Trophoblast cell (in vitro differentiated cells and primary cell): Measurements from ENCODE around the gene WDFY3.
"Not testable (repeated sequence)": the region's sequence is repeated elsewhere in the genome, so short reads cannot be mapped to it uniquely, and the experiment has no call there.

Experiments used
- DNase-seq, 2 donors: peaks; one replicate each; pipeline ENCODE4 v3.0.0-alpha.2; 2016
- H2AFZ ChIP-seq: 2 replicates; pipeline ENCODE4 v1.6.1; 2013; ENCODE audit warnings: low read length, moderate library complexity, mild to moderate bottlenecking; ENCODE audit not compliant: insufficient read depth, poor library complexity
- H2AK5ac ChIP-seq: 2 replicates; pipeline ENCODE4 v1.6.1; 2013; ENCODE audit warnings: mild to moderate bottlenecking, low read length
- H2BK120ac ChIP-seq: 2 replicates; pipeline ENCODE4 v1.6.1; 2013; ENCODE audit warnings: low read length, mild to moderate bottlenecking, moderate library complexity; ENCODE audit not compliant: insufficient read depth, poor library complexity
- H2BK12ac ChIP-seq: 2 replicates; pipeline ENCODE4 v1.6.1; 2013; ENCODE audit warnings: mild to moderate bottlenecking, low read length, moderate library complexity
- H2BK5ac ChIP-seq: 2 replicates; pipeline ENCODE4 v1.6.1; 2013; ENCODE audit warnings: low read length, low read depth, moderate library complexity, mild to moderate bottlenecking; ENCODE audit not compliant: poor library complexity
- H3K14ac ChIP-seq: 2 replicates; pipeline ENCODE4 v1.6.1; 2013; ENCODE audit warnings: mild to moderate bottlenecking, low read length
- H3K18ac ChIP-seq: 2 replicates; pipeline ENCODE4 v1.6.1; 2013; ENCODE audit warnings: mild to moderate bottlenecking, low read length
- H3K23ac ChIP-seq: 2 replicates; pipeline ENCODE4 v1.6.1; 2013; ENCODE audit warnings: low read length
- H3K27ac ChIP-seq: 2 replicates; pipeline ENCODE4 v1.5.1; 2013; ENCODE audit warnings: low read depth, mild to moderate bottlenecking, inconsistent platforms, low read length, moderate library complexity
- H3K27me3 ChIP-seq: 2 replicates; pipeline ENCODE4 v1.6.1; 2013; ENCODE audit warnings: inconsistent platforms, mild to moderate bottlenecking, low read length, moderate library complexity; ENCODE audit not compliant: insufficient read depth
- H3K36me3 ChIP-seq, 2 experiments: 1 replicate in 1 of 2; 2 replicates in 1 of 2; pipeline ENCODE4 v1.6.1; 2013; ENCODE audit warnings: low read length in 2 of 2, mild to moderate bottlenecking in 2 of 2, moderate library complexity in 1 of 2; ENCODE audit not compliant: insufficient read depth in 2 of 2, control insufficient read depth in 1 of 2
- H3K4ac ChIP-seq: 2 replicates; pipeline ENCODE4 v1.6.1; 2013; ENCODE audit warnings: low read depth, mild to moderate bottlenecking, low read length, moderate library complexity
- H3K4me1 ChIP-seq, 2 experiments: 1 replicate in 1 of 2; 2 replicates in 1 of 2; pipeline ENCODE4 v1.6.1; 2013; ENCODE audit warnings: low read length in 2 of 2, mild to moderate bottlenecking in 2 of 2, moderate library complexity in 1 of 2; ENCODE audit not compliant: insufficient read depth in 2 of 2, control insufficient read depth in 1 of 2
- H3K4me2 ChIP-seq: 2 replicates; pipeline ENCODE4 v1.6.1; 2013; ENCODE audit warnings: inconsistent platforms, mild to moderate bottlenecking, low read length, moderate library complexity
- H3K4me3 ChIP-seq: 2 replicates; pipeline ENCODE4 v1.5.1; 2013; ENCODE audit warnings: mild to moderate bottlenecking, low read depth, low read length, inconsistent platforms
- H3K79me1 ChIP-seq: one replicate; pipeline ENCODE4 v1.6.1; 2013; ENCODE audit warnings: low read length
- H3K79me2 ChIP-seq: 2 replicates; pipeline ENCODE4 v1.6.1; 2013; ENCODE audit warnings: low read length, mild to moderate bottlenecking; ENCODE audit not compliant: control insufficient read depth, insufficient read depth, poor library complexity
- H3K9ac ChIP-seq: 2 replicates; pipeline ENCODE4 v1.6.1; 2013; ENCODE audit warnings: mild to moderate bottlenecking, low read length
- H3K9me3 ChIP-seq: 2 replicates; pipeline ENCODE4 v1.6.1; 2013; ENCODE audit warnings: low read depth, mild to moderate bottlenecking, control low read depth, inconsistent platforms, low read length; ENCODE audit not compliant: insufficient read depth
- H4K12ac ChIP-seq: 2 replicates; pipeline ENCODE4 v1.6.1; 2013; ENCODE audit warnings: low read depth, mild to moderate bottlenecking, low read length, moderate library complexity
- H4K8ac ChIP-seq: 2 replicates; pipeline ENCODE4 v1.6.1; 2013; ENCODE audit warnings: low read depth, mild to moderate bottlenecking, low read length, moderate library complexity
- H4K91ac ChIP-seq: one replicate; pipeline ENCODE4 v1.6.1; 2013; ENCODE audit warnings: low read depth, mild to moderate bottlenecking, low read length, moderate library complexity
- WGBS: extraction: QIAGEN DNeasy Blood & Tissue Kit; methylation state at CpG from one replicate; pipeline ENCODE4 v1.1.7; 2013; ENCODE audit warnings: missing lambda C conversion rate; ENCODE audit not compliant: insufficient read length, insufficient coverage; ENCODE audit errors: extremely low coverage; 5-methylcytosine and 5-hydroxymethylcytosine counted together

WDFY3 gene

GRCh38 chr4:84666439-84666838 lies 300.1 kb downstream of the WDFY3 start:
- Histone ChIP-seq H2BK12ac (no peak overlapping the region), H4K8ac (no peak overlapping the region), H3K27ac (no peak overlapping the region), H2BK120ac (no peak overlapping the region), H3K14ac (no peak overlapping the region), H3K4me3 (no peak overlapping the region), H2BK5ac (no peak overlapping the region), H3K79me2 (no peaks in the 10 kb centered on the region), H3K9ac (no peak overlapping the region), H3K18ac (no peak overlapping the region), H3K4me1 (peaks cover 0 to 1% of the 10 kb centered on the region in 2 experiments), H3K36me3 (peaks cover 4 to 9% of the 10 kb centered on the region in 2 experiments), H3K23ac (no peak overlapping the region), H4K12ac (no peak overlapping the region), H3K27me3 (no peaks in the 10 kb centered on the region), H2AFZ (no peak overlapping the region), H3K4me2 (no peak overlapping the region), H4K91ac (no peak overlapping the region), H2AK5ac (no peak overlapping the region), H3K4ac (no peak overlapping the region), H3K79me1 (no peaks in the 10 kb centered on the region), H3K9me3 (no peaks in the 10 kb centered on the region)
- DNase-seq, result no peak
- no CpG with 5 or more reads among the region's 1 CpG for WGBS

GRCh38 chr4:84664767-84665166 lies 301.7 kb downstream of the WDFY3 start:
- not testable (repeated sequence) for H3K18ac ChIP-seq, H3K36me3 ChIP-seq, H2BK120ac ChIP-seq, H3K4me3 ChIP-seq, H3K79me2 ChIP-seq, H3K9ac ChIP-seq, H3K27me3 ChIP-seq, H2BK12ac ChIP-seq, H3K4me2 ChIP-seq, H2AFZ ChIP-seq, H3K79me1 ChIP-seq, H3K27ac ChIP-seq, H3K4ac ChIP-seq, H4K91ac ChIP-seq, H3K4me1 ChIP-seq, H4K8ac ChIP-seq, H2BK5ac ChIP-seq, H3K23ac ChIP-seq, H3K9me3 ChIP-seq, H3K14ac ChIP-seq, H4K12ac ChIP-seq, H2AK5ac ChIP-seq, DNase-seq
- no CpG with 5 or more reads among the region's 19 CpGs for WGBS

GRCh38 chr4:84661191-84661939 lies 305.1 kb downstream of the WDFY3 start:
- Histone ChIP-seq H3K9me3 (peaks cover 2% of the 10 kb centered on the region), H4K12ac (no peak overlapping the region), H3K27me3 (no peaks in the 10 kb centered on the region), H3K18ac (no peak overlapping the region), H4K8ac (no peak overlapping the region), H3K9ac (no peak overlapping the region), H2AFZ (no peak overlapping the region), H3K36me3 (peaks cover 4 to 12% of the 10 kb centered on the region in 2 experiments), H3K4me1 (peaks cover 0 to 3% of the 10 kb centered on the region in 2 experiments), H2AK5ac (no peak overlapping the region), H3K4ac (no peak overlapping the region), H2BK120ac (no peak overlapping the region), H2BK5ac (no peak overlapping the region), H3K14ac (no peak overlapping the region), H3K79me1 (no peaks in the 10 kb centered on the region), H2BK12ac (no peak overlapping the region), H3K27ac (no peak overlapping the region), H3K23ac (no peak overlapping the region), H3K4me2 (no peak overlapping the region), H4K91ac (no peak overlapping the region), H3K4me3 (no peak overlapping the region), H3K79me2 (no peaks in the 10 kb centered on the region)
- no peak for DNase-seq
- no CpG with 5 or more reads among the region's 4 CpGs for WGBS

GRCh38 chr4:84660606-84661005 lies 305.9 kb downstream of the WDFY3 start:
- Histone ChIP-seq H2AK5ac (no peak overlapping the region), H3K79me1 (no peaks in the 10 kb centered on the region), H2BK5ac (no peak overlapping the region), H3K14ac (no peak overlapping the region), H4K8ac (no peak overlapping the region), H4K91ac (no peak overlapping the region), H3K23ac (no peak overlapping the region), H3K18ac (no peak overlapping the region), H3K27ac (no peak overlapping the region), H2BK12ac (no peak overlapping the region), H2AFZ (no peak overlapping the region), H3K9me3 (peaks cover 2% of the 10 kb centered on the region), H3K4ac (no peak overlapping the region), H3K36me3 (peaks cover 4 to 10% of the 10 kb centered on the region in 2 experiments), H3K9ac (no peak overlapping the region), H2BK120ac (no peak overlapping the region), H3K4me3 (no peak overlapping the region), H3K79me2 (no peaks in the 10 kb centered on the region), H4K12ac (no peak overlapping the region), H3K4me1 (peaks cover 0 to 3% of the 10 kb centered on the region in 2 experiments), H3K4me2 (no peak overlapping the region), H3K27me3 (no peaks in the 10 kb centered on the region)
- DNase-seq, result no peak
- no CpG with 5 or more reads among the region's 3 CpGs for WGBS
